Right lobe of liver (tissue), 6 donors: ENCODE measurements around the gene ZNF605. TPM values are rescaled to one million over a fixed set of nuclear protein-coding genes. Genes with fewer than 3 reads are reported as not detected.

Source experiments
- ATAC-seq, 4 donors: fragments of 200-7000 bp; cut with Tn5 transposase; one replicate each; pipeline ENCODE4 v1.9.1; 2020; ENCODE audit warnings: mild to moderate bottlenecking in 4 of 4, moderate library complexity in 4 of 4
- DNase-seq, 3 donors: peaks; one replicate each; pipeline ENCODE4 v3.0.0-alpha.2; 2020
- H3K27ac ChIP-seq, 3 donors: fragments of 200-600 bp; one replicate each; pipeline ENCODE4 v1.8.0; 2022
- H3K27me3 ChIP-seq, 2 donors: fragments of 200-600 bp; one replicate each; pipeline ENCODE4 v1.8.0; 2022
- H3K36me3 ChIP-seq, 4 donors: fragments of 200-600 bp; sonication (generic) in 1 of 4; one replicate each; pipeline versions ENCODE4 v1.5.1 to v1.8.0; 2017 to 2022; ENCODE audit warnings: control low read depth in 1 of 4
- H3K4me1 ChIP-seq, 4 donors: fragments of 200-600 bp; sonication (generic) in 1 of 4; one replicate each; pipeline versions ENCODE4 v1.5.1 to v1.8.0; 2017 to 2022; ENCODE audit warnings: control low read depth in 1 of 4
- H3K4me3 ChIP-seq, 3 donors: fragments of 200-600 bp; one replicate each; pipeline ENCODE4 v1.8.0; 2022
- H3K9me3 ChIP-seq, 4 donors: fragments of 200-600 bp; sonication (generic) in 1 of 4; one replicate each; pipeline versions ENCODE4 v1.5.1 to v1.8.0; 2017 to 2022; ENCODE audit warnings: control low read depth in 1 of 4
- POLR2A ChIP-seq: fragments of 450-650 bp; IDR thresholded peaks from one replicate; pipeline ENCODE4 v1.6.1; 2017; ENCODE audit warnings: antibody characterized with exemption, mild to moderate bottlenecking
- WGBS: methylation state at CpG from one replicate; pipeline ENCODE4 v1.1.6; 2018; ENCODE audit warnings: low coverage, low lambda C conversion rate; ENCODE audit not compliant: insufficient coverage; ENCODE audit errors: missing lambda C conversion rate; 5-methylcytosine and 5-hydroxymethylcytosine counted together
- intact Hi-C, 2 donors: fragments of 100-400 bp; cut with DNase I; formaldehyde crosslinking; loops; one replicate each; pipeline versions ENCODE4 v1.11.2 to v1.14.1; 2022
- total RNA-seq, 6 experiments: library from RNA; depleted of rRNA in 2 of 6; stranded (reverse); fragments of >200 nt in 2 of 6; fragmentation: NEBNext Ultra II Directional in 3 of 6; extraction: Animal tissue kit (Norgen Biotek cat#: 25700) in 3 of 6; gene quantifications; one replicate each; pipeline versions ENCODE4 v1.1.0 to v1.2.4, GENCODE V29; 2016 to 2023
- TF ChIP-seq, protein P1 (sequence below), 4 donors: fragments of 200-600 bp in 3 of 4; fragments of 450-650 bp in 1 of 4; IDR thresholded peaks; one replicate each; pipeline versions ENCODE4 v1.5.1 to v1.8.0; 2016 to 2022; ENCODE audit warnings: antibody characterized with exemption in 4 of 4, mild to moderate bottlenecking in 2 of 4
- donor health status: DM: no; HTN: yes; CAD: no.
- donor health status: DM: no; HTN: no; CAD: no.
- donor health status: DM: no; HTN: no; CAD: no.
- donor health status: DM: no; HTN: yes; CAD: no.
- donor health status: DM: no; HTN: yes; CAD: no.

Gene ZNF605
- total RNA-seq, 6 experiments from 2014 or later = 2.2 to 7.9 (median 5.7) TPM

DNA sequence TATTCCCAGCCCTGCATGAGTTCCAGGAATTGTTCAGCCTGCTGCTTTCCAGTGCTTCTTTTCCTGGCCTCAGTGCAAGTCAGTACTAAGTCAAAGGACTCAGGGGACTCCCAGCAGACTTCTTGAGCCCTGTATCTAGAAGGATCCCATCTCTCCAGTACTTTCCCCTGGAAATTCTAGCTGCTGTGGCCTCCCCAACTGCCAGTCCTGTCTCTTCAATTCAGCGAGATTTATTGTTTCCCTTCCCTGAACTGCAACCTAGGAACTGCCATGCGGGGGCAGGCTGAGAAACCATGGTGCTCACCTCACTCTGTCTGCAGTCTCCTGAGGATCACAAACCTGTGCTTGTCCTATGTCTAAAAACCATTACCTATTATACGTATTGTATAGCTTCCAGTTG lies 31.8 kb downstream of the ZNF605 start:
- Histone ChIP-seq H3K27me3 (no peaks in the 10 kb centered on the region), H3K9me3 (peaks cover 8 to 88% (median 50%) of the 10 kb centered on the region in 4 donors), H3K4me3 (no peak overlapping the region), H3K36me3 (peaks cover 0 to 8% (median 0%) of the 10 kb centered on the region in 4 donors), H3K27ac (no peak overlapping the region), H3K4me1 (no peaks in the 10 kb centered on the region)
- ATAC-seq (no peak), DNase-seq (no peak)
- TF ChIP-seq, protein P1, sequence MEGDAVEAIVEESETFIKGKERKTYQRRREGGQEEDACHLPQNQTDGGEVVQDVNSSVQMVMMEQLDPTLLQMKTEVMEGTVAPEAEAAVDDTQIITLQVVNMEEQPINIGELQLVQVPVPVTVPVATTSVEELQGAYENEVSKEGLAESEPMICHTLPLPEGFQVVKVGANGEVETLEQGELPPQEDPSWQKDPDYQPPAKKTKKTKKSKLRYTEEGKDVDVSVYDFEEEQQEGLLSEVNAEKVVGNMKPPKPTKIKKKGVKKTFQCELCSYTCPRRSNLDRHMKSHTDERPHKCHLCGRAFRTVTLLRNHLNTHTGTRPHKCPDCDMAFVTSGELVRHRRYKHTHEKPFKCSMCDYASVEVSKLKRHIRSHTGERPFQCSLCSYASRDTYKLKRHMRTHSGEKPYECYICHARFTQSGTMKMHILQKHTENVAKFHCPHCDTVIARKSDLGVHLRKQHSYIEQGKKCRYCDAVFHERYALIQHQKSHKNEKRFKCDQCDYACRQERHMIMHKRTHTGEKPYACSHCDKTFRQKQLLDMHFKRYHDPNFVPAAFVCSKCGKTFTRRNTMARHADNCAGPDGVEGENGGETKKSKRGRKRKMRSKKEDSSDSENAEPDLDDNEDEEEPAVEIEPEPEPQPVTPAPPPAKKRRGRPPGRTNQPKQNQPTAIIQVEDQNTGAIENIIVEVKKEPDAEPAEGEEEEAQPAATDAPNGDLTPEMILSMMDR (IDR thresholded peaks at IDR 0.05) = no peak
- no peak for TF ChIP-seq POLR2A
- intact Hi-C loops = no loop called here
- 93% methylated on average over 3 of the region's 3 CpGs for WGBS

DNA sequence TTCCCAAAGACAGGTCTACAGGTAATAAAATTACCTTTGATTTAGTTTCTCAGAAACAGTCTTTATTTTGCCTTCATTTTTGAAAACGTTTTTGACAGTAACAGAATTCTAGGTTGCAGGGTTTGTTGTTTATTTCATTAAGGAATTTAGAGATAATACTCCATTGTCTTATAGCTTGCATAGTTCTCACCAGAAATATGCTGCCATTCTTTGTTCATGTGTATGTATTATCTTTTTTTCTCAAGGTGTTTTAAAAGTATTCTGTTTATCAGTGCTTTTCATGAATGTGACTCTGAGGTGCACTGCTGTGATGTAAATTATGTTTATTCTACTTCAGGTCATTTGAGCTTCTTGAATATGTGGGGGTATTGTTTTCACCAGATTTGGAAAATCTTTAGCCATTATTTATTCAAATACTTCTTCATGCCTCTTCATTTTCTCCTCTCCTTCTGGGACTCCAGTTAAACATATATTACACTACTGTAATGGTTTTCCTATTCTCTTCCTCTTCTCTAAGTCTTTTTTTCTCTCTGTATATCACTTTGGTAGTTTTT lies 32.7 kb downstream of the ZNF605 start:
- no peak overlapping the region for H3K4me3 ChIP-seq
- H3K27me3 ChIP-seq = no peaks in the 10 kb centered on the region
- TF ChIP-seq, protein P1 (IDR thresholded peaks at IDR 0.05) = no peak
- no peak for TF ChIP-seq POLR2A
- DNase-seq (no peak), ATAC-seq (no peak)
- no peaks in the 10 kb centered on the region for H3K4me1 ChIP-seq
- peaks cover 0 to 8% (median 0%) of the 10 kb centered on the region in 4 donors for H3K36me3 ChIP-seq
- intact Hi-C loops = no loop called here
- no peak overlapping the region for H3K27ac ChIP-seq
- H3K9me3 ChIP-seq = peaks cover 8 to 89% (median 43%) of the 10 kb centered on the region in 4 donors
- WGBS = 54% methylated on average over 1 of the region's 1 CpG

DNA sequence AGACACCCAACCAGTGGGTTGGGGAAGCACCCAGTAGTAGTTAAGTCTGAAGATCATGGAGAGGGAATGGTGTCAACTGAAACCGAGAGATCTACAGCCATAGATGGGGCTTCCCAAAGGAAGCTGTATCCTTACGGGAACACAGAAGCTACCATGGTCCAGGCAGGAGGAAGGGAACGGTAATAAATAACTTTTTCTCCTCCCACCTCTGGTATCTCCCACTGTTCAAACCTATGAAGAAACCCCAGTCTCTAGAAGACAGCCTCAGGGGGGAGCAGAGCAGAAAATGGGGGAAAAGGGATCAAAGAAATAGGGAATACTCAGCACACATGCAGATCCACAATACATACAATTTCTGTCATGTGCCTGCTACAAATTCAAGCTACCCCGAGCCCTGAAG lies 33.4 kb downstream of the ZNF605 start:
- H3K27ac ChIP-seq = no peak overlapping the region
- WGBS = 100% methylated on average over 2 of the region's 4 CpGs
- no peaks in the 10 kb centered on the region for H3K27me3 ChIP-seq
- H3K36me3 ChIP-seq = peaks cover 0 to 8% (median 0%) of the 10 kb centered on the region in 4 donors
- intact Hi-C loops = no loop called here
- TF ChIP-seq, protein P1 (IDR thresholded peaks at IDR 0.05) = no peak
- no peak for TF ChIP-seq POLR2A
- no peak for ATAC-seq
- H3K4me3 ChIP-seq = no peak overlapping the region
- DNase-seq = no peak
- H3K9me3 ChIP-seq = peaks cover 8 to 89% (median 40%) of the 10 kb centered on the region in 4 donors
- no peaks in the 10 kb centered on the region for H3K4me1 ChIP-seq

DNA sequence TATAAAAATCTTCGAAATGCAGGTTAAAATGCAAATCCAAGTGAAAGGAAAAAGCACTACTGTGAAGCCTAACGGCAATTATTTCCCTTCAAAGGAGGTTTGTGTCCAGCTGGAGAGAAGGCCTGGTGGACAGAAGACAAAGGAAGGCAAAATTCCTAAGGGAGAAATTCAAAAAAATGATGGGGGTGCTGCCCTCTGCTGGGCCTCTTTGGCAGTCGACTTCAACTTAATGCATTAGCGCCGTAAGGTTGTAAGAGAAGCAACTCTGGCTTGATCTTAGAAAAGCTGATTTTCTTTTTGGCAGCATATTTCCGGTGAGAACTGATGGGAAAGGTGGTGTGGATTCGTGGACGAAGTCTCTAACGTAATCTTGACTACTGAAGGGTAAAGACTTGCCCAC lies 34.4 kb downstream of the ZNF605 start:
- intact Hi-C loops = no loop called here
- Histone ChIP-seq H3K4me3 (no peak overlapping the region), H3K27me3 (no peaks in the 10 kb centered on the region), H3K4me1 (no peaks in the 10 kb centered on the region), H3K36me3 (peaks cover 0 to 8% (median 0%) of the 10 kb centered on the region in 4 donors), H3K27ac (no peak overlapping the region), H3K9me3 (peaks cover 8 to 82% (median 35%) of the 10 kb centered on the region in 4 donors)
- no peak for DNase-seq
- WGBS = 73% methylated on average over 9 of the region's 9 CpGs
- ATAC-seq = no peak
- TF ChIP-seq, protein P1 (IDR thresholded peaks at IDR 0.05) = peak in 1 of 4 donors; percentile 5
- no peak for TF ChIP-seq POLR2A
